Measurements from ENCODE around the gene ELP5. TPM values are rescaled to one million over a fixed set of nuclear protein-coding genes. Genes with fewer than 3 reads are reported as not detected.
A peak's percentile ranks its signal among the peaks of the same experiment; 100 is the strongest.

The ELP5 gene
- total RNA-seq, 4 donors from 2014 or later = 24.9 to 33.3 (median 27.8) TPM

DNA sequence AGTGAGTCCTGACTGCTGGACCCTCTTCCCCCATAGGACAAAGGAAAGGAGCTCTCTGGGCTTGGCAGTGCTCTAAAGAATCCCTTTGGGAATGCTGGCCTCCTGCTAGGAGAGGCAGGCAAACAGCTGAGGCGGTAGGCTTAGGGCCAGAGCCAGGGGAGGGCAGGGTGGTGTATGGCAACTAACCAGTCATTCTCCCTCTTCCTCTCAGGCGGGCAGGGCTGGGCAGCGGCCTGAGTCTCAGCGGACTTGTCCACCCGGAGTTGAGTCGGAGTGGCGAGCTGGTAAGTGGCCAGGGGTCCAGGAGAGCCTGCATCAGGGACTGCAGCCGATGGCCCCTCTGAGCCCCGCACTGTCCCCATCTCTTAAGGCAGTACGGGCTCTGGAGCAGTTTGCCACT, 27.9 kb upstream of the ELP5 start:
- intact Hi-C loops (cut with DNase I) = no loop called here
- Histone ChIP-seq H3K4me3 (no peak overlapping the region), H3K27ac (replicated peaks in 1 of 4) (peak overlapping the region in 3 of 4 donors; percentile 49 to 63 (median 56)), H3K9me3 (no peaks in the 10 kb centered on the region), H3K36me3 (peaks cover 37 to 87% (median 81%) of the 10 kb centered on the region in 4 donors), H3K4me1 (peaks cover 30 to 43% (median 39%) of the 10 kb centered on the region in 4 donors), H3K27me3 (no peaks in the 10 kb centered on the region)
- 82% methylated on average over 10 of the region's 10 CpGs for WGBS
- no peak for DNase-seq (ENCODE audit: extremely low spot score)
- TF ChIP-seq, protein P1, sequence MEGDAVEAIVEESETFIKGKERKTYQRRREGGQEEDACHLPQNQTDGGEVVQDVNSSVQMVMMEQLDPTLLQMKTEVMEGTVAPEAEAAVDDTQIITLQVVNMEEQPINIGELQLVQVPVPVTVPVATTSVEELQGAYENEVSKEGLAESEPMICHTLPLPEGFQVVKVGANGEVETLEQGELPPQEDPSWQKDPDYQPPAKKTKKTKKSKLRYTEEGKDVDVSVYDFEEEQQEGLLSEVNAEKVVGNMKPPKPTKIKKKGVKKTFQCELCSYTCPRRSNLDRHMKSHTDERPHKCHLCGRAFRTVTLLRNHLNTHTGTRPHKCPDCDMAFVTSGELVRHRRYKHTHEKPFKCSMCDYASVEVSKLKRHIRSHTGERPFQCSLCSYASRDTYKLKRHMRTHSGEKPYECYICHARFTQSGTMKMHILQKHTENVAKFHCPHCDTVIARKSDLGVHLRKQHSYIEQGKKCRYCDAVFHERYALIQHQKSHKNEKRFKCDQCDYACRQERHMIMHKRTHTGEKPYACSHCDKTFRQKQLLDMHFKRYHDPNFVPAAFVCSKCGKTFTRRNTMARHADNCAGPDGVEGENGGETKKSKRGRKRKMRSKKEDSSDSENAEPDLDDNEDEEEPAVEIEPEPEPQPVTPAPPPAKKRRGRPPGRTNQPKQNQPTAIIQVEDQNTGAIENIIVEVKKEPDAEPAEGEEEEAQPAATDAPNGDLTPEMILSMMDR (IDR thresholded peaks at IDR 0.05) = no peak
- TF ChIP-seq POLR2AphosphoS5 (IDR thresholded peaks at IDR 0.05) (no peak), POLR2A (IDR thresholded peaks at IDR 0.05; ENCODE audit: low read depth) (no peak), EP300 (IDR thresholded peaks at IDR 0.05) (no peak)

DNA sequence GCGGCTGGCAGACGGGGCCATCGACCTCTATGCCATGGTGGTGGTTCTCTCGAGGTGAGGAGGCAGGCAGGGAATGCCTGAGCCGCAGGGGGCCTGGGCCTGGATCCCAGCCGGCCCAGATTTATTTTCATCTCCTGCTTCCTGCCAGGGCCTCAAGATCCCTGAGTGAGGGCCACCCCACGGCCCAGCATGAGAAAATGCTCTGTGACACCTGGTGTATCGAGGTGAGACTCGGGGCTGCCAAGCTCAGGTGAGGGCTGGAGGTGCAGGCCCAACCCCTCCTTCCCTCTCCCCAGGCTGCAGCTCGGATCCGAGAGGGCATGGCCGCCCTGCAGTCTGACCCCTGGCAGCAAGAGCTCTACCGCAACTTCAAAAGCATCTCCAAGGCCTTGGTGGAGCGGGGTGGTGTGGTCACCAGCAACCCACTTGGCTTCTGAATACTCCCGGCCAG, 27.3 kb upstream of the ELP5 start:
- Histone ChIP-seq H3K27me3 (no peaks in the 10 kb centered on the region), H3K27ac (replicated peaks in 1 of 4) (peak overlapping the region; percentile 49 to 63 (median 56)), H3K4me3 (no peak overlapping the region), H3K4me1 (peaks cover 29 to 38% (median 37%) of the 10 kb centered on the region in 4 donors), H3K36me3 (peaks cover 42 to 93% (median 86%) of the 10 kb centered on the region in 4 donors), H3K9me3 (no peaks in the 10 kb centered on the region)
- TF ChIP-seq POLR2AphosphoS5 (IDR thresholded peaks at IDR 0.05) (no peak), EP300 (IDR thresholded peaks at IDR 0.05) (no peak), POLR2A (IDR thresholded peaks at IDR 0.05; ENCODE audit: low read depth) (no peak)
- TF ChIP-seq, protein P1 (IDR thresholded peaks at IDR 0.05) = no peak
- DNase-seq (ENCODE audit: extremely low spot score) = no peak
- intact Hi-C loops (cut with DNase I) = no loop called here
- 76% methylated on average over 6 of the region's 15 CpGs for WGBS

DNA sequence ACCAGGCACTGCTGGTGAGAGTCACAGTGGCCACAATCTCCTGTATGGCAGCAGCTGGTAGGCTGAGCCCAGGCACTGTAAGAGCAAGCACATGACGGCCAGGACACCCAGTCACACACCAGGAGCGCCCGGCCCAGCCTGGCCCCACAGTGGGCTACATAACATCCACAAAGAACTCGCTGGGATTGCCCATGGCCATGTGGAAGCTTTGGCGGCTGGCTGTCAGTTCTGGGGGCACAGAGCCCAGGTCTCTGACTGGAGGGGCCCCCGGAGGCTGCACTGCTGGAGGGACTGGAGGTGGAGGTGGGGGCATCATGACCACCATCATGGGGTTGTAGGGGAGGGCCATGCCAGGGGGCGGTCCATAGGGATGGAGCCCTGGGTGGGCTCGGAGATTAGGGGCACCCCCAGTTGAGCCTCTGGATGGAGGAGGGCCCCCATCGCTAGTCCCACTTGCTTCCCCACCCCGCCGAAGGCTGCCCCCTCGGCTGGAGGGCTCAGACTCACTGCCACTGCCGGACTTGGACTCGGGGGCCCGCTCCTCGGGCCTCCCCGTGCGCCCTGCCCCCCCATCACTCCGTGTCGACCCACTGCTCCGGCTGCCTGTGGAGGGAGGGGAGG, 26.2 kb upstream of the ELP5 start:
- TF ChIP-seq, protein P1 (IDR thresholded peaks at IDR 0.05) = no peak
- no peak for TF ChIP-seq POLR2A (IDR thresholded peaks at IDR 0.05; ENCODE audit: low read depth)
- TF ChIP-seq EP300 (IDR thresholded peaks at IDR 0.05) = no peak
- TF ChIP-seq POLR2AphosphoS5 (IDR thresholded peaks at IDR 0.05) = no peak
- Histone ChIP-seq H3K4me1 (peaks cover 26 to 38% (median 33%) of the 10 kb centered on the region in 4 donors), H3K27ac (replicated peaks in 1 of 4) (peak overlapping the region; percentile 49 to 63 (median 56)), H3K9me3 (no peaks in the 10 kb centered on the region), H3K36me3 (peaks cover 45 to 100% (median 96%) of the 10 kb centered on the region in 4 donors), H3K27me3 (no peaks in the 10 kb centered on the region), H3K4me3 (no peak overlapping the region)
- 64% methylated on average over 12 of the region's 21 CpGs for WGBS
- DNase-seq (ENCODE audit: extremely low spot score) = no peak
- intact Hi-C loops (cut with DNase I) = no loop called here

DNA sequence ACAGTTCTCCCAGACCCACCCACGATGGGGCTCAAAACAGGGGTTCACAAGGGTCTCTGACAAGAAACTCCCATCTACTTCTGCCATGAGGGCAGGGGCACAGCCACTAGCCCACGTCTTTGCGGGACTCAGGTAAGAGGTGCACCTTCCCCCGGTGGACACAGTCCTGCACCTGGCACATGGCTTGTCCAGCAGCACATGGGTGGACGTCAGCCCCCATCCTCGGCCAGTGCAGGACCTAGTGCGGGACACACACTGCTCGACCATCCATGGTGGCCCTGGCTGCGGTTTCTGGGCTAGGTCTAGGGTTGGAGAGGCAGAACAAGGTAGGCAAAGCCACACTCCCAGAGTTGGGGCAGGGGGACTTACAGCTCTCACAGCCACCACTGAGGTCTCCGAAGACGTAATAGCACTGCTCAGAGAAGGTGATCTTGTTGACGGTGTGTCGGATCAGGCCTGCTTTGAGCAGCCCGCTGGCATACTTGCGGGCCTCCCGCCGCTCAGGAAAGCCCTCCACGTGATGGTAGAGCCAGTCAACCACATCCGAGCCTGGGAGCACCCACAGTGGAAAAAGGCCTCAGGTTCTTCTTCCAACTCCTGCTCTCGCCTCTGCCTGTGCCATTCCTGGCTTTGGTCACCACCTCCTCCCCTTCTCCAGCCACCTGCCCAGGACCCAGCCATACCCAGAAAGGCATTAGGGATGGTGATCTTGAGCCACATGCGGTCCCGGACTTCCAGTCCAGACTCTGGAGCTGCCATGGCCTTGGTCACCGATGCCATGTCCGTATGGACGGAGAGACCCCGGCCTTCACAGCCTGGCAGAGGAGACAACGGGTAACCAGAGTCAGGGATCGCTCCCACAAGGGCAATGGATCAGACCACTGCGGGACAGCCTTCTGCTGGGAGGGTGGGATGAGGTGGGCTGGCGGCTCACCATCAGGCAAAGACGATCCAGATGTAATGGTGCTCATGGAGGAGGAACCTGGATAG, 25.0 kb upstream of the ELP5 start:
- Histone ChIP-seq H3K27me3 (no peaks in the 10 kb centered on the region), H3K4me1 (peaks cover 14 to 38% (median 33%) of the 10 kb centered on the region in 4 donors), H3K27ac (replicated peaks in 1 of 4) (peak overlapping the region in 3 of 4 donors; percentile 34 to 63 (median 35)), H3K4me3 (no peak overlapping the region), H3K36me3 (peaks cover 45 to 89% (median 86%) of the 10 kb centered on the region in 4 donors), H3K9me3 (no peaks in the 10 kb centered on the region)
- no peak for DNase-seq (ENCODE audit: extremely low spot score)
- intact Hi-C loops (cut with DNase I) = no loop called here
- TF ChIP-seq, protein P1 (IDR thresholded peaks at IDR 0.05) = no peak
- no peak for TF ChIP-seq EP300 (IDR thresholded peaks at IDR 0.05)
- TF ChIP-seq POLR2A (IDR thresholded peaks at IDR 0.05; ENCODE audit: low read depth) = no peak
- no peak for TF ChIP-seq POLR2AphosphoS5 (IDR thresholded peaks at IDR 0.05)
- WGBS = 86% methylated on average over 22 of the region's 31 CpGs

Data from esophagus muscularis mucosa (tissue), 4 donors.